Measurements from ENCODE around the gene ATP9B. TPM values are rescaled to one million over a fixed set of nuclear protein-coding genes. Genes with fewer than 3 reads are reported as not detected.

Gene ATP9B
- total RNA-seq, 1 experiment from 2014 or later, result 20.9 TPM

DNA sequence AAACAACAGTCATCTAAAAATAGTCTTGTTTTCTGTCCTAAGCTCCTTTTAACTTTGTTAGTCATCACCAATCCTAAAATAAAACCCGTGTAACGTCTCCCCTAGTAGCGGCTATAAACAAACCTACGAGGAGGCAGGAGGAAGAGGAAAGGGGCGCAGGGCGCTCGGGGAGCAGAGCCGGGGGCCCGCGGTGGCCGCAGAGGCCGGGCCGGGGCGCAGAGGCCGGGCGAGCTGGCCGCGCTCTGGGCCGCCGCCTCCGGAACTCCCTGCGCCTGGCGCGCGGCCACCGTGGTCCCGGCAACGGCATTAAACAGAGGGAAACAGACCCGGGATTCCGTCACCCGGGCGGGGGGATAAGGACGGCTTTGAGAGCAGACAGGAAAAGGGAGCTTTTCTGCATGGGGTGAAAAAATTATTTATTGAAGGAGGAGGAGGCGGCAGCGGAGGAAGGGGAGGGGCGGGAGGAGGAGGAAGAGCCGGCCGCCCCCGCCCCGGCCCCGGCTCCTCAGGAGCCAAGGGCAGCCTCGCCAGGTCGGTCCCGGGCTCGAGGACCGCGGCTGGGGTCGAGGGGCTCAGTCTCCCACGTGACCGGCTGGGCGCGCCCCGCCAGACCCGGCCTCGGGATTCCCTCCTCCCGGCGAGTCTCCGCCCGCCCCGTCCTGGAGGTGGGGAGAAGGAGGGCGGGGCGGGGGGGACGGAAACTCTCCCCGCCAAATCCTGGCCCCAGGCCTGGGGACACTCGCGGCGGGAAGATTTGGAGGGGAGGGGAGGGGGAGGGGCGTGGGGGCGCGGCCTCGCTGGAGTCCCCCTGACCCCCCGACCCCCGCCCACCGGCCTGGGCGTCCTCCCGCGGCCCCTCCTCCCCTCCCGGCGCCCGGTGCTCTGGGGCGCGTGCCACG, 324.7 kb downstream of the ATP9B start:
- Mint-ChIP-seq H3K9me3 (no peaks in the 10 kb centered on the region; a peak in 2 of 5 replicates), H3K4me3 (peak overlapping the region; percentile 61 to 82), H3K27me3 (ENCODE audit: low read depth) (peaks cover 87% of the 10 kb centered on the region), H3K27ac (no peak overlapping the region), H3K36me3 (ENCODE audit: insufficient read depth in 1 of 3, low read depth in 3 of 3) (no peaks in the 10 kb centered on the region), H3K4me1 (peaks cover 3 to 9% of the 10 kb centered on the region in 2 experiments)
- Histone ChIP-seq H4K20me1 (ENCODE audit: control insufficient read depth, insufficient read depth, insufficient read length) (no peaks in the 10 kb centered on the region), H4K5ac (ENCODE audit: insufficient read length, low read depth, low read length) (no peak overlapping the region), H3K9ac (ENCODE audit: extremely low read depth, insufficient read length, low read length) (no peak overlapping the region), H3K18ac (ENCODE audit: insufficient read length, low read depth, low read length) (no peak overlapping the region), H2BK20ac (ENCODE audit: low read depth, low read length, poor library complexity, severe bottlenecking) (no peak overlapping the region), H2AK5ac (ENCODE audit: insufficient read length, low read length) (no peak overlapping the region), H4K8ac (replicated peaks; ENCODE audit: insufficient read length, low read depth, low read length) (no peak overlapping the region), H2BK5ac (ENCODE audit: insufficient read length, low read length) (no peak overlapping the region), H3K14ac (ENCODE audit: insufficient read depth, low read length) (no peak overlapping the region), H2BK120ac (ENCODE audit: low read depth, low read length, poor library complexity, severe bottlenecking) (no peak overlapping the region), H3K23me2 (ENCODE audit: insufficient read length, low read depth, low read length, poor library complexity, severe bottlenecking) (peaks cover 8% of the 10 kb centered on the region), H3K9me3 (ENCODE audit: control insufficient read depth, low read depth, low read length) (no peaks in the 10 kb centered on the region), H3T11ph (ENCODE audit: low read length) (no peak overlapping the region), H3K79me1 (ENCODE audit: insufficient read depth, low read depth, low read length, poor library complexity, severe bottlenecking) (no peaks in the 10 kb centered on the region), H3K4me2 (ENCODE audit: insufficient read depth, insufficient read length, low read length) (peak overlapping the region; percentile 28), H4K91ac (ENCODE audit: insufficient read length, low read depth, low read length) (no peak overlapping the region), H2BK15ac (ENCODE audit: low read depth, low read length) (no peak overlapping the region), H3K27me3 (ENCODE audit: insufficient read depth, low read length) (peaks cover 45% of the 10 kb centered on the region), H2BK12ac (ENCODE audit: insufficient read length, low read depth, low read length) (no peak overlapping the region), H3K23ac (ENCODE audit: insufficient read length, low read depth, low read length) (no peak overlapping the region), H3K27ac (ENCODE audit: insufficient read length, low read depth, low read length) (no peak overlapping the region), H3K56ac (ENCODE audit: insufficient read length, low read depth, low read length) (no peak overlapping the region), H3K79me2 (ENCODE audit: insufficient read depth, low read length) (no peaks in the 10 kb centered on the region), H2AFZ (ENCODE audit: low read length) (no peak overlapping the region), H3K4ac (ENCODE audit: low read depth, low read length) (no peak overlapping the region), H3K4me1 (ENCODE audit: insufficient read depth, low read length) (no peaks in the 10 kb centered on the region)
- TF ChIP-seq, protein P1, sequence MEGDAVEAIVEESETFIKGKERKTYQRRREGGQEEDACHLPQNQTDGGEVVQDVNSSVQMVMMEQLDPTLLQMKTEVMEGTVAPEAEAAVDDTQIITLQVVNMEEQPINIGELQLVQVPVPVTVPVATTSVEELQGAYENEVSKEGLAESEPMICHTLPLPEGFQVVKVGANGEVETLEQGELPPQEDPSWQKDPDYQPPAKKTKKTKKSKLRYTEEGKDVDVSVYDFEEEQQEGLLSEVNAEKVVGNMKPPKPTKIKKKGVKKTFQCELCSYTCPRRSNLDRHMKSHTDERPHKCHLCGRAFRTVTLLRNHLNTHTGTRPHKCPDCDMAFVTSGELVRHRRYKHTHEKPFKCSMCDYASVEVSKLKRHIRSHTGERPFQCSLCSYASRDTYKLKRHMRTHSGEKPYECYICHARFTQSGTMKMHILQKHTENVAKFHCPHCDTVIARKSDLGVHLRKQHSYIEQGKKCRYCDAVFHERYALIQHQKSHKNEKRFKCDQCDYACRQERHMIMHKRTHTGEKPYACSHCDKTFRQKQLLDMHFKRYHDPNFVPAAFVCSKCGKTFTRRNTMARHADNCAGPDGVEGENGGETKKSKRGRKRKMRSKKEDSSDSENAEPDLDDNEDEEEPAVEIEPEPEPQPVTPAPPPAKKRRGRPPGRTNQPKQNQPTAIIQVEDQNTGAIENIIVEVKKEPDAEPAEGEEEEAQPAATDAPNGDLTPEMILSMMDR (conservative IDR thresholded peaks at IDR 0.05), result no peak
- peak; percentile 78 for DNase-seq
- no CpG with 5 or more reads among the region's 83 CpGs for WGBS (ENCODE audit: extremely low coverage, insufficient read length, low lambda C conversion rate)
